Vagina (tissue), 2 donors: ENCODE measurements around the gene PLOD2. TPM values are rescaled to one million over a fixed set of nuclear protein-coding genes. Genes with fewer than 3 reads are reported as not detected.

Source experiments
- DNase-seq, 2 donors: peaks; one replicate each; pipeline ENCODE4 v3.0.0-alpha.2; 2017; ENCODE audit errors: extremely low spot score in 2 of 2
- H3K27ac ChIP-seq: fragments of 200-600 bp; sonication (generic); one replicate; pipeline ENCODE4 v1.5.1; 2019
- H3K27me3 ChIP-seq: fragments of 200-600 bp; sonication (generic); one replicate; pipeline ENCODE4 v1.5.1; 2019
- H3K36me3 ChIP-seq, 2 donors: fragments of 200-600 bp; sonication (generic); one replicate each; pipeline ENCODE4 v1.5.1; 2017 to 2019
- H3K4me1 ChIP-seq: fragments of 200-600 bp; sonication (generic); one replicate; pipeline ENCODE4 v1.5.1; 2019
- H3K4me3 ChIP-seq, 2 donors: fragments of 200-600 bp; sonication (generic); 1 replicate in 1 of 2; 2 replicates in 1 of 2; pipeline ENCODE4 v1.5.1; 2016 to 2019
- H3K9me3 ChIP-seq: fragments of 200-600 bp; sonication (generic); one replicate; pipeline ENCODE4 v1.5.1; 2019
- CTCF ChIP-seq, 3 experiments: fragments of 450-650 bp in 2 of 3; fragments of 200-600 bp in 1 of 3; sonication (generic) in 1 of 3; IDR thresholded peaks; one replicate each; pipeline ENCODE4 v1.5.1; 2017 to 2019; ENCODE audit warnings: antibody characterized with exemption in 3 of 3, mild to moderate bottlenecking in 2 of 3, moderate library complexity in 2 of 3
- POLR2A ChIP-seq, 2 donors: fragments of 450-650 bp; IDR thresholded peaks; one replicate each; pipeline ENCODE4 v1.6.1; 2017; ENCODE audit warnings: antibody characterized with exemption in 2 of 2, mild to moderate bottlenecking in 2 of 2, moderate library complexity in 2 of 2
- POLR2AphosphoS5 ChIP-seq, 2 donors: sonication (generic); formaldehyde crosslinking; IDR thresholded peaks; one replicate each; pipeline ENCODE4 v1.9.0; 2017; ENCODE audit warnings: antibody characterized with exemption in 2 of 2, mild to moderate bottlenecking in 2 of 2, low read depth in 1 of 2; ENCODE audit not compliant: insufficient read depth in 1 of 2
- intact Hi-C: fragments of 100-400 bp; cut with DNase I; formaldehyde crosslinking; loops from one replicate; pipeline ENCODE4 v1.15.1; 2023
- total RNA-seq: library from RNA; depleted of rRNA; stranded (reverse); fragments of >200 nt; gene quantifications from one replicate; pipeline ENCODE4 v1.2.3, GENCODE V29; 2016

PLOD2 gene
- total RNA-seq, 1 donor from 2014 or later = 27.0 TPM

- no peak for TF ChIP-seq CTCF (IDR thresholded peaks at IDR 0.05)
- no peak for TF ChIP-seq POLR2A (IDR thresholded peaks at IDR 0.05)
- no peak for TF ChIP-seq POLR2AphosphoS5 (IDR thresholded peaks at IDR 0.05; ENCODE audit: insufficient read depth in 1 of 2, low read depth in 1 of 2)
- H3K27ac ChIP-seq = no peak overlapping the region
- H3K4me1 ChIP-seq = no peaks in the 10 kb centered on the region
- intact Hi-C loops = no loop called here
- no peaks in the 10 kb centered on the region for H3K36me3 ChIP-seq
- H3K4me3 ChIP-seq = no peak overlapping the region
- H3K9me3 ChIP-seq = no peaks in the 10 kb centered on the region
- no peaks in the 10 kb centered on the region for H3K27me3 ChIP-seq
- DNase-seq = no peak
These were observed 67.1 kb downstream of the PLOD2 start for GRCh38 chr3:146093896-146094295.

GRCh38 chr3:146092230-146092629 lies 68.8 kb downstream of the PLOD2 start:
- no peak for DNase-seq
- intact Hi-C loops = no loop called here
- Histone ChIP-seq H3K4me3 (no peak overlapping the region), H3K27me3 (no peaks in the 10 kb centered on the region), H3K4me1 (no peaks in the 10 kb centered on the region), H3K9me3 (no peaks in the 10 kb centered on the region), H3K27ac (no peak overlapping the region), H3K36me3 (no peaks in the 10 kb centered on the region)
- no peak for TF ChIP-seq POLR2A (IDR thresholded peaks at IDR 0.05)
- no peak for TF ChIP-seq CTCF (IDR thresholded peaks at IDR 0.05)
- no peak for TF ChIP-seq POLR2AphosphoS5 (IDR thresholded peaks at IDR 0.05; ENCODE audit: insufficient read depth in 1 of 2, low read depth in 1 of 2)

- H3K27me3 ChIP-seq = no peaks in the 10 kb centered on the region
- H3K27ac ChIP-seq = no peak overlapping the region
- H3K9me3 ChIP-seq = no peaks in the 10 kb centered on the region
- no peaks in the 10 kb centered on the region for H3K36me3 ChIP-seq
- TF ChIP-seq POLR2AphosphoS5 (IDR thresholded peaks at IDR 0.05; ENCODE audit: insufficient read depth in 1 of 2, low read depth in 1 of 2) = no peak
- TF ChIP-seq POLR2A (IDR thresholded peaks at IDR 0.05) = no peak
- no peak for TF ChIP-seq CTCF (IDR thresholded peaks at IDR 0.05)
- no peak overlapping the region for H3K4me3 ChIP-seq
- H3K4me1 ChIP-seq = no peaks in the 10 kb centered on the region
- intact Hi-C loops = no loop called here
- DNase-seq = no peak
These were observed 69.6 kb downstream of the PLOD2 start for GRCh38 chr3:146091397-146091796.

- DNase-seq = no peak
- TF ChIP-seq POLR2AphosphoS5 (IDR thresholded peaks at IDR 0.05; ENCODE audit: insufficient read depth in 1 of 2, low read depth in 1 of 2) (no peak), CTCF (IDR thresholded peaks at IDR 0.05) (no peak), POLR2A (IDR thresholded peaks at IDR 0.05) (no peak)
- Histone ChIP-seq H3K4me3 (no peak overlapping the region), H3K4me1 (no peaks in the 10 kb centered on the region), H3K27me3 (no peaks in the 10 kb centered on the region), H3K27ac (no peak overlapping the region), H3K9me3 (no peaks in the 10 kb centered on the region), H3K36me3 (no peaks in the 10 kb centered on the region)
- intact Hi-C loops = no loop called here
These were observed 70.5 kb downstream of the PLOD2 start for GRCh38 chr3:146090521-146090920.

GRCh38 chr3:146088840-146089239 lies 72.1 kb downstream of the PLOD2 start:
- H3K4me3 ChIP-seq = no peak overlapping the region
- H3K27ac ChIP-seq = no peak overlapping the region
- H3K36me3 ChIP-seq = no peaks in the 10 kb centered on the region
- no peak for DNase-seq
- H3K9me3 ChIP-seq = no peaks in the 10 kb centered on the region
- H3K4me1 ChIP-seq = no peaks in the 10 kb centered on the region
- TF ChIP-seq CTCF (IDR thresholded peaks at IDR 0.05) (no peak), POLR2A (IDR thresholded peaks at IDR 0.05) (no peak), POLR2AphosphoS5 (IDR thresholded peaks at IDR 0.05; ENCODE audit: insufficient read depth in 1 of 2, low read depth in 1 of 2) (no peak)
- no peaks in the 10 kb centered on the region for H3K27me3 ChIP-seq
- intact Hi-C loops = no loop called here
